ENCODE results near the gene C10orf120. TPM values are rescaled to one million over a fixed set of nuclear protein-coding genes. Genes with fewer than 3 reads are reported as not detected.

C10orf120 gene
- polyA plus RNA-seq (2011; rRNA removed) (not detected in 2 replicates), polyA minus RNA-seq (2011; rRNA and poly(A)+ RNA removed) (not detected in 2 replicates)

DNA sequence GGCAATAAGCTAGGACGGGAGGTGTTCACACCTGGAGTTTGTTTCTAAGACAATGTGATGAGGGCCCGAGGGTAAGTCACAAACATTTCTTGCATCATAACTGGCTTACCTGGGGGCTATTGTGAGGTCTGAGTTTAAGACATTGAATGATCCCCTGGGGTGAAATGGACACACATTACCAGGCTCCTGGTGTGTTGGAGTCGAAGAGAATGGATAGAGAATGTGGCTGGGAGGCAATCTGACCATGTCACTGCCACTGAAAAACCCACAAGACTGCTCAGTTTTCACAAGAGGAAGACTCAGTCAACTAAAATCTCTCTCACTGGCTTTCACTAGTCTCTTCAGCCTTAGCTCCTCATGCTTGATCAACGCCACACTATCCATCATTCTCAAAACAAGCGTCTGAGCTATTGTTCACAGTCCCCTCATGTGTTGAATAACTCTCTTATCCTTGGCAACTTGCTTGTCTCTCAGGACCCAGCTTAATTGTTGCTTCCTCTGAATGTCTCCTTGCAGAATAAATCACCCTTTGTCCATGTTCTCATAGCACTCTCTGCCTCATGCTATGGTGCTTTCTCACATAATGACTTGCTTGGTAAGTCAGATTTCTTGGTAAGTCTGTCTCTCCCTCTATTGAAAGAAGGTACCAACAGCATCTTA, at the start of gene C10orf120:
Gene C10orf120 (minus strand): TSS at position 51 of the 660 bp plus-strand sequence. CDS start 56 bp downstream, outside the sequence.
- no peak for DNase-seq (ENCODE audit: low read depth)
- H3K4me3 ChIP-seq (ENCODE audit: low read depth, low read length): no peak within 1 kb of the TSS
- TF ChIP-seq, protein P1, sequence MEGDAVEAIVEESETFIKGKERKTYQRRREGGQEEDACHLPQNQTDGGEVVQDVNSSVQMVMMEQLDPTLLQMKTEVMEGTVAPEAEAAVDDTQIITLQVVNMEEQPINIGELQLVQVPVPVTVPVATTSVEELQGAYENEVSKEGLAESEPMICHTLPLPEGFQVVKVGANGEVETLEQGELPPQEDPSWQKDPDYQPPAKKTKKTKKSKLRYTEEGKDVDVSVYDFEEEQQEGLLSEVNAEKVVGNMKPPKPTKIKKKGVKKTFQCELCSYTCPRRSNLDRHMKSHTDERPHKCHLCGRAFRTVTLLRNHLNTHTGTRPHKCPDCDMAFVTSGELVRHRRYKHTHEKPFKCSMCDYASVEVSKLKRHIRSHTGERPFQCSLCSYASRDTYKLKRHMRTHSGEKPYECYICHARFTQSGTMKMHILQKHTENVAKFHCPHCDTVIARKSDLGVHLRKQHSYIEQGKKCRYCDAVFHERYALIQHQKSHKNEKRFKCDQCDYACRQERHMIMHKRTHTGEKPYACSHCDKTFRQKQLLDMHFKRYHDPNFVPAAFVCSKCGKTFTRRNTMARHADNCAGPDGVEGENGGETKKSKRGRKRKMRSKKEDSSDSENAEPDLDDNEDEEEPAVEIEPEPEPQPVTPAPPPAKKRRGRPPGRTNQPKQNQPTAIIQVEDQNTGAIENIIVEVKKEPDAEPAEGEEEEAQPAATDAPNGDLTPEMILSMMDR (IDR thresholded peaks at IDR 0.05; ENCODE audit: insufficient read depth, low read depth, low read length): no peak
- H3K36me3 ChIP-seq (ENCODE audit: control insufficient read depth, insufficient read depth, low read length): no peaks in the 10 kb centered on the region
- H3K27me3 ChIP-seq (ENCODE audit: control insufficient read depth, insufficient read depth, low read length): no peaks in the 10 kb centered on the region
- ChIA-PET CTCF (no interaction called here), POLR2A (no interaction called here)

- Histone ChIP-seq H3K4me3 (ENCODE audit: low read depth, low read length) (no peak overlapping the region), H3K36me3 (ENCODE audit: control insufficient read depth, insufficient read depth, low read length) (no peaks in the 10 kb centered on the region), H3K27me3 (ENCODE audit: control insufficient read depth, insufficient read depth, low read length) (no peaks in the 10 kb centered on the region)
- TF ChIP-seq, protein P1 (IDR thresholded peaks at IDR 0.05; ENCODE audit: insufficient read depth, low read depth, low read length): no peak
- CTCF ChIA-PET: no interaction called here
- no peak for DNase-seq (ENCODE audit: low read depth)
- POLR2A ChIA-PET: no interaction called here
Observed at GRCh38 chr10:122748496-122748895, 48.9 kb upstream of the C10orf120 start.

- ChIA-PET CTCF (no interaction called here), POLR2A (no interaction called here)
- Histone ChIP-seq H3K36me3 (ENCODE audit: control insufficient read depth, insufficient read depth, low read length) (no peaks in the 10 kb centered on the region), H3K4me3 (ENCODE audit: low read depth, low read length) (no peak overlapping the region), H3K27me3 (ENCODE audit: control insufficient read depth, insufficient read depth, low read length) (no peaks in the 10 kb centered on the region)
- TF ChIP-seq, protein P1 (IDR thresholded peaks at IDR 0.05; ENCODE audit: insufficient read depth, low read depth, low read length): no peak
- no peak for DNase-seq (ENCODE audit: low read depth)
Observed at GRCh38 chr10:122746408-122746807, 46.8 kb upstream of the C10orf120 start.

GRCh38 chr10:122744257-122744656, 44.6 kb upstream of the C10orf120 start:
- CTCF ChIA-PET: no interaction called here
- TF ChIP-seq, protein P1 (IDR thresholded peaks at IDR 0.05; ENCODE audit: insufficient read depth, low read depth, low read length): no peak
- no peak for DNase-seq (ENCODE audit: low read depth)
- Histone ChIP-seq H3K4me3 (ENCODE audit: low read depth, low read length) (no peak overlapping the region), H3K27me3 (ENCODE audit: control insufficient read depth, insufficient read depth, low read length) (no peaks in the 10 kb centered on the region), H3K36me3 (ENCODE audit: control insufficient read depth, insufficient read depth, low read length) (no peaks in the 10 kb centered on the region)
- POLR2A ChIA-PET: no interaction called here

- POLR2A ChIA-PET: no interaction called here
- TF ChIP-seq, protein P1 (IDR thresholded peaks at IDR 0.05; ENCODE audit: insufficient read depth, low read depth, low read length): no peak
- no peak overlapping the region for H3K4me3 ChIP-seq (ENCODE audit: low read depth, low read length)
- H3K27me3 ChIP-seq (ENCODE audit: control insufficient read depth, insufficient read depth, low read length): no peaks in the 10 kb centered on the region
- H3K36me3 ChIP-seq (ENCODE audit: control insufficient read depth, insufficient read depth, low read length): no peaks in the 10 kb centered on the region
- CTCF ChIA-PET: no interaction called here
- DNase-seq (ENCODE audit: low read depth): no peak
Observed at GRCh38 chr10:122740640-122741039, 41.0 kb upstream of the C10orf120 start.

All from BJ (cell line).